ENCODE measurements around the gene PAX5. TPM values are rescaled to one million over a fixed set of nuclear protein-coding genes. Genes with fewer than 3 reads are reported as not detected.

Gene PAX5
- total RNA-seq, 1 donor from 2014 or later = not detected

- no peak for DNase-seq
Measured at GRCh38 chr9:36855448-36856315, 178.4 kb downstream of the PAX5 start.

GRCh38 chr9:36854751-36855150 is 179.3 kb downstream of the PAX5 start:
- no peak for DNase-seq

GRCh38 chr9:36854034-36854433 is 180.0 kb downstream of the PAX5 start:
- DNase-seq = no peak

- no peak for DNase-seq
Measured at GRCh38 chr9:36853233-36853632, 180.8 kb downstream of the PAX5 start.

GRCh38 chr9:36849943-36850342 is 184.1 kb downstream of the PAX5 start:
- DNase-seq = no peak

GRCh38 chr9:36848946-36849345 is 185.1 kb downstream of the PAX5 start:
- no peak for DNase-seq

GRCh38 chr9:36847781-36848673 is 186.0 kb downstream of the PAX5 start:
- no peak for DNase-seq

- DNase-seq = no peak
Measured at GRCh38 chr9:36846621-36847020, 187.4 kb downstream of the PAX5 start.

GRCh38 chr9:36845844-36846243 is 188.2 kb downstream of the PAX5 start:
- no peak for DNase-seq

GRCh38 chr9:36844961-36845360 is 189.1 kb downstream of the PAX5 start:
- no peak for DNase-seq

GRCh38 chr9:36843964-36844363 is 190.1 kb downstream of the PAX5 start:
- DNase-seq = no peak

- DNase-seq = no peak
Measured at GRCh38 chr9:36842560-36843530, 191.2 kb downstream of the PAX5 start.

- no peak for DNase-seq
Measured at GRCh38 chr9:36840898-36841536, 193.1 kb downstream of the PAX5 start.

GRCh38 chr9:36839131-36839885 is 194.8 kb downstream of the PAX5 start:
- no peak for DNase-seq

GRCh38 chr9:36837431-36838405 is 196.3 kb downstream of the PAX5 start:
- DNase-seq = no peak

GRCh38 chr9:36836486-36836885 is 197.6 kb downstream of the PAX5 start:
- no peak for DNase-seq

GRCh38 chr9:36835271-36835996 is 198.6 kb downstream of the PAX5 start:
- DNase-seq = no peak

GRCh38 chr9:36834736-36835135 is 199.3 kb downstream of the PAX5 start:
- DNase-seq = no peak

- DNase-seq = no peak
Measured at GRCh38 chr9:36833954-36834353, 200.1 kb downstream of the PAX5 start.

All from occipital lobe (tissue), 2 donors.